NB4 (cell line): ENCODE data around the gene BAZ2B.

Source experiments
- CTCF ChIP-seq: IDR thresholded peaks from one replicate; pipeline ENCODE4 v1.5.1; 2012; ENCODE audit warnings: low read depth, low read length
- MAX ChIP-seq: IDR thresholded peaks from 2 replicates; pipeline ENCODE4 v1.6.1; 2011; ENCODE audit warnings: low read depth, low read length
- POLR2A ChIP-seq: IDR thresholded peaks from 2 replicates; pipeline ENCODE4 v1.6.1; 2011; ENCODE audit warnings: mild to moderate bottlenecking; ENCODE audit not compliant: insufficient read length; ENCODE audit errors: extremely low read depth

GRCh38 chr2:159617646-159618045 is 1.3 kb upstream of the BAZ2B start:
- no peak for TF ChIP-seq CTCF
- no peak for TF ChIP-seq MAX
- TF ChIP-seq POLR2A, result no peak
